Activated T-cell treated with anti-CD3 and anti-CD28 coated beads for 48 hours (primary cell): ENCODE measurements around the gene PCLAF.
A peak's percentile ranks its signal among the peaks of the same experiment; 100 is the strongest.
"Not testable (repeated sequence)": the region's sequence is repeated elsewhere in the genome, so short reads cannot be mapped to it uniquely, and the experiment has no call there.

Experiments
- DNase-seq: peaks from one replicate; pipeline ENCODE4 v3.0.0-alpha.2; 2020; ENCODE audit warnings: low read depth

Gene PCLAF

GRCh38 chr15:64381000-64381751 lies at the start of gene PCLAF:
Gene PCLAF (minus strand): TSS chr15:64381441. CDS start chr15:64381371, 70 bp downstream.
- peak; percentile 94 for DNase-seq

- no peak for DNase-seq
Observed at GRCh38 chr15:64430000-64430735, 48.9 kb upstream of the PCLAF start.

- no peak for DNase-seq
Observed at GRCh38 chr15:64429448-64429847, 48.2 kb upstream of the PCLAF start.

GRCh38 chr15:64426845-64427465 lies 45.7 kb upstream of the PCLAF start:
- no peak for DNase-seq

GRCh38 chr15:64425221-64425620 lies 44.0 kb upstream of the PCLAF start:
- DNase-seq, result no peak

GRCh38 chr15:64423970-64424369 lies 42.7 kb upstream of the PCLAF start:
- DNase-seq, result no peak

GRCh38 chr15:64422697-64423096 lies 41.5 kb upstream of the PCLAF start:
- DNase-seq, result no peak

GRCh38 chr15:64412216-64412615 lies 31.0 kb upstream of the PCLAF start:
- no peak for DNase-seq

- DNase-seq, result no peak
Observed at GRCh38 chr15:64400583-64400982, 19.3 kb upstream of the PCLAF start.

- no peak for DNase-seq
Observed at GRCh38 chr15:64398575-64398974, 17.3 kb upstream of the PCLAF start.

- DNase-seq, result no peak
Observed at GRCh38 chr15:64396789-64397188, 15.5 kb upstream of the PCLAF start.

GRCh38 chr15:64392471-64392870 lies 11.2 kb upstream of the PCLAF start:
- DNase-seq, result not testable (repeated sequence)

GRCh38 chr15:64389036-64389435 lies 7.8 kb upstream of the PCLAF start:
- no peak for DNase-seq

GRCh38 chr15:64387562-64388168 lies 6.4 kb upstream of the PCLAF start, which contains the start of gene TRIP4:
Gene TRIP4 (plus strand): TSS chr15:64387836. CDS start chr15:64387864, 28 bp downstream.
- peak; percentile 95 for DNase-seq

- DNase-seq, result no peak
Observed at GRCh38 chr15:64386291-64386690, 5.0 kb upstream of the PCLAF start.

- no peak for DNase-seq
Observed at GRCh38 chr15:64383760-64384159, 2.5 kb upstream of the PCLAF start.

GRCh38 chr15:64380130-64380870 lies 941 bp downstream of the PCLAF start:
- not testable (repeated sequence) for DNase-seq

GRCh38 chr15:64379216-64379960 lies 1.9 kb downstream of the PCLAF start:
- no peak for DNase-seq

- no peak for DNase-seq
Observed at GRCh38 chr15:64373360-64373759, 7.9 kb downstream of the PCLAF start.

GRCh38 chr15:64371383-64371782 lies 9.9 kb downstream of the PCLAF start:
- not testable (repeated sequence) for DNase-seq

GRCh38 chr15:64369078-64369607 lies 12.1 kb downstream of the PCLAF start:
- no peak for DNase-seq
